ENCODE measurements around the gene SLX1B.
A peak's percentile ranks its signal among the peaks of the same experiment; 100 is the strongest.
"Not testable (repeated sequence)": the region's sequence is repeated elsewhere in the genome, so short reads cannot be mapped to it uniquely, and the experiment has no call there.

SLX1B gene

DNA sequence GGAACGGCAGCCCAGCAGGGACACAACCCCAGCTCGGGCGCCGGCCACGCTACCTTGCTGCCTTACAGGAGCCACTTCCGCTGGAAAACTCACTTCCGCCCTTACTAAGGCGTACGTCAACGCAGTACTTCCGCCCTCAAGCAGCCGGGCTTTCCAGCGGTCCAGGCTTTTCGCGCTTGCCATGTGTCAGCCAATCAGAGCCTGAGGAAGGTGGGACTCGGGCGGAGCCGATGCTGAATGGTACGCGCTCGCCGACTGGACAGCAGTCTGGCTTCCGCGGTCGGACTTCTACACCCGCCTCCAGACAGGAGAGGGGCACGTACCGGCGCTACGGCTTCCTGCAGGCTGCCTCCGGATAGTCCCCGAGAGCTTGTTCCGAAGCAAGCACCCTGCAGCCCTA, at the start of gene SLX1B, which contains the start of gene BOLA2:
Gene SLX1B, plus strand, starts transcription at position 265 of the 400 bp plus-strand sequence.
Gene BOLA2, minus strand, starts transcription at position 83 of the 400 bp plus-strand sequence. CDS start 98 bp downstream, outside the sequence.
- in situ Hi-C loops (cut with HindIII; ENCODE audit: low pct_ligation_motif_present, low sequenced_read_pairs); H3K36me3 ChIP-seq (replicated peaks); H3K27me3 ChIP-seq (replicated peaks); H3K27ac ChIP-seq; DNase-seq; H3K4me3 ChIP-seq (ENCODE audit: low read depth, low read length): not testable (repeated sequence)

DNA sequence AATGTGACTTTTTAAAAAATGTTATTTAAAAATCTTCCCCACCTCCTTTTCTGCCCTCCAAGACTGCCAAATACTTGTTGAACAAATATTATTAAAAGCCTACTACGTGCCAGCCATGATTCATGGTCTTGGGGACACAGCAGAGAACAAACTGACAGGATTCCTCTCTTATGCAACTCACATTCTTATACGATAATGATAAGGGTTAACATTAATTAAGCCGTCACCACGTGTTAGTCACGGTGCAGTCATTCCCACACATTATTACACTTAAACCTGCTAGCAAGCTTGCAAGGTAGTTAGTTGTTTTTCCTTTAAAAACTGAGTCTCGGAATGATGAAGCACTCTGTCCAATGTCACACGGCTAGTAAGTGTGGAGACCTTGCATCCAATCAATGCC, 49.1 kb upstream of the SLX1B start:
- H3K27ac ChIP-seq; H3K27me3 ChIP-seq (replicated peaks); H3K4me3 ChIP-seq (ENCODE audit: low read depth, low read length); H3K36me3 ChIP-seq (replicated peaks); in situ Hi-C loops (cut with HindIII; ENCODE audit: low pct_ligation_motif_present, low sequenced_read_pairs): not testable (repeated sequence)
- DNase-seq: peak; percentile 4

DNA sequence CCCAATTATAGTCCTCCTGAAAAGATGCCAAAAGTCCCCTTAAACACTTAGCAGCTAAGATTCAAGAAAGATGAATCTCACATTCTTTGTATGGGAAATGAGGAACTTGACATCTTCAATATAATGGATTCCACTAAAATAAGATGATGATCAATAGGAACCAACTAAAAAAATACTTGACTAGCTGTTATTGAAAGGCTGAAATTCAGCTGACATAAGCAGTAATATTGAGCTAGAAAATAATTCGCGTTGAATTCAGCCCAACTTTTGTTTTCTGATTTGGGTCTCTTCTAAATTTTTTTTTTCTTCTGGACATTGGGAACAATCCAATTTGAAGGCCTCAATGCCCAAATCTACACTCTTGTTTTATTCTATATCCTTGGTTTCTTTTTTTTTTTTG, 30.7 kb upstream of the SLX1B start:
- H3K36me3 ChIP-seq (replicated peaks); H3K4me3 ChIP-seq (ENCODE audit: low read depth, low read length); in situ Hi-C loops (cut with HindIII; ENCODE audit: low pct_ligation_motif_present, low sequenced_read_pairs); H3K27ac ChIP-seq; H3K27me3 ChIP-seq (replicated peaks); DNase-seq: not testable (repeated sequence)

DNA sequence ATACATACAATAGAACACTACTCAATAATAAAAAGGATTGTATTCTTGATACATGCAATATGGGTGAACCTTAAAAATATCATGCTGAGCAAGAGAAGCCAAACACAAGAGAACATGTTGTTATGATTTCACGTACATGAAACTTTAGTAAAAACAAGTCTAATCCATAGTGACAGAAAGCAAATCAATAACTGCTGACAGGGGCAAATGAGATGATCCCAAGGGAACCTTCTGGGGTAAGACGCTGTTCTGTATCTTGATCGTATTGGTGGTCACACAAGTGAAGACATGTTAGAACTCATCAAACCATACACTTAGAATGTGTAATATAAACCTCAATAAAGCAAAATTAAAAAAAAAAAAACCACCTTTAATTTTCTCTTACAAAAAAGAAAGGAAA, 28.9 kb upstream of the SLX1B start:
- H3K4me3 ChIP-seq (ENCODE audit: low read depth, low read length); H3K36me3 ChIP-seq (replicated peaks); H3K27me3 ChIP-seq (replicated peaks); DNase-seq; in situ Hi-C loops (cut with HindIII; ENCODE audit: low pct_ligation_motif_present, low sequenced_read_pairs); H3K27ac ChIP-seq: not testable (repeated sequence)

DNA sequence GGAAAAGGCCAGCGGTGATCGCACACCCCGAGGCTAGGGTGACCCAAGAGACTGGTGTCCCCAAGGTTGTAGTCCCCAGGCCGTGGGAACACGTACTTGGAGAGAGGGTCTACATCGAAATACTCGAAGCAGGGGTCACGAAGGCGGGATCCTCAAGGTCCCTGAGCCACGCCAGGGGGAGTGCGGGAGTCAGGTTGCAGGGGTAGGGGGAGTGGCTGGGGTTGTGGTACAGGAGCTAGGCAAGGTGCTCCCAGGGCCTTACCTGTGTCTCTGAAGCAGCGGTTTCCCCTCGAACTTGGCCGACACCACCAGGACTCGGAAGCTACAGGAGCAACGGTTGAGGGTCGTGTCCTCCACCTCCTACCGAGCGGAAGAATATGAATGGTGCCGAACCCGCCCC, 579 bp upstream of the SLX1B start:
- DNase-seq; H3K36me3 ChIP-seq (replicated peaks); H3K4me3 ChIP-seq (ENCODE audit: low read depth, low read length); H3K27ac ChIP-seq; in situ Hi-C loops (cut with HindIII; ENCODE audit: low pct_ligation_motif_present, low sequenced_read_pairs); H3K27me3 ChIP-seq (replicated peaks): not testable (repeated sequence)

DNA sequence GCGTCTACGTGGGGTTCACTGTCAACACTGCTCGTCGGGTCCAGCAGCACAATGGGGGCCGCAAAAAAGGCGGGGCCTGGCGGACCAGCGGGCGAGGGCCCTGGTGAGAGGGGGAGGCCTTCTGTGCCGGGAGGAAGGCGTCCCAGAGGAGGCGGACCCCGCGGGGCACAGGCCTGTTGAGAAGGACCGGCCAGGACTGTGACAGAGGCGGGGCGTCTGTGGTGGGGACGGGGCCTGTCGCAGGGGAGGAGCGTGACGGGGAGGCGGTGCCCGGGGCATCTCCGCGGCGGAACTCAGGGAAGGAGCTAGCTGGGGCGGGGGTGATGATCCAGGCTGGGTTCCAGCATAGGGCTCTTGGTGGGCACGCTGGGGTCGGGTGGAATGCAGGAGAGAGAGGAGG, 495 bp downstream of the SLX1B start:
- DNase-seq; in situ Hi-C loops (cut with HindIII; ENCODE audit: low pct_ligation_motif_present, low sequenced_read_pairs); H3K27me3 ChIP-seq (replicated peaks); H3K27ac ChIP-seq; H3K4me3 ChIP-seq (ENCODE audit: low read depth, low read length); H3K36me3 ChIP-seq (replicated peaks): not testable (repeated sequence)

DNA sequence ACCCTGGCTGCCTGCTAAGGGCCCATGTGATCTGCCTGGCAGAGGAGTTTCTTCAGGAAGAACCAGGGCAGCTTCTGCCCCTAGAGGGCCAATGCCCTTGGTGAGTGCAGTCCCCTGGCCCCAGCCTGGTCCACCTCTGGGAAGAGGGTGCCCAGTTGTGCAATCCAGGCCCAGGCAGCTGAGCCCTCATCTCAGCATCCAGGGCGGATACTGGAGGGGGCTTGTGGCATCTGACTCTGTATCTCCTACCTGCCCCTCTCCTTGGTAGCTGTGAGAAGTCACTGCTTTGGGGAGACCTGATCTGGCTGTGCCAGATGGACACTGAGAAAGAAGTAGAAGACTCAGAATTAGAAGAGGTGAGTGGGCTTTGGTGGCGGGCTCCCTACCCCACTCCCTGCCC, 3.3 kb downstream of the SLX1B start:
- H3K36me3 ChIP-seq (replicated peaks); in situ Hi-C loops (cut with HindIII; ENCODE audit: low pct_ligation_motif_present, low sequenced_read_pairs); H3K27ac ChIP-seq; H3K27me3 ChIP-seq (replicated peaks); H3K4me3 ChIP-seq (ENCODE audit: low read depth, low read length); DNase-seq: not testable (repeated sequence)

DNA sequence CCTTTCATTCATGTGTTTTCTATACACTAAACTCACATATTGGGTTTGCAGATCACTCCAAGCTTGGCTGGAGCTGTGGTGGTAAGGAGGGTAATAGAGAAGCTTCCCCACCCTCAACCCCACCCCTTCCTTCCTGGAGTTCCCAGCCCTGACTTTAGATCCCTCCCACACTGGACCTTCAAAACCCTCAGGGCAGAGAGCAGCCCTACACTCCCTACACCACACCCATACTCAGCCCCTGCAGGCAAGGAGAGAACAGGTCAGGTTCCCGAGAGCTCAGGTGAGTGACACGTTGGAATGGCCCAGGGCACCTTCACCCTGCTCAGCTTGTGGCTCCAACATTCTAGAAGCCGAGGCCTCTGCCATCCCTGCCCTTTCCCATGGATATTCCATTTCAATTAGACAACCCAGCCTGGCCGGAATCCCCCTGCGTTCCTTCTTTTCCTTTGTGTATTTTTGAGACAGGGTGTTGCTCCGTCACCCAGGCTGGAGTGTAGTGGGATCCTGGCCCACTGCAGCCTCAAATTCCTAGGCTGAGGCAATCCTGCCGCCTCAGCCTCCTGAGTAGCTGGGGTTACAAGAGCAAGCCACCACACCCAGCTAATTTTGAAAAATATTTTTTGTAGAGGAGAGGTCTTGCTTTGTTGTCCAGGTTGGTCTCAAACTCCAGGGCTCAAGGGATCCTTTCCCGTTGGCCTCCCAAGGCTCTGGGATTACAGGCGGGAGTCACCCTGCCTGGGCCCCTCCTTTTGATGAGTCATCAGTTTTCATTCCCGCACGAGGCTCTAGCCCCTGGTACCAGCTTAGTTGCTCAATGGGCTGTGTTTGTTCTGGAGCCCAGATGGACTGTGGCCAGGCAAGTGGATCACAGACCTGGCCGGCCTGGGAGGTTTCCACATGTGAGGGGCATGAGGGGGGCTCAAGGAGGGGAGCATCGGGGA, 5.6 kb downstream of the SLX1B start, which contains the start of gene SULT1A4:
Gene SULT1A4, plus strand, starts transcription at position 208 of the 941 bp plus-strand sequence. CDS start 1,473 bp downstream, outside the sequence.
- DNase-seq; H3K27me3 ChIP-seq (replicated peaks); H3K4me3 ChIP-seq (ENCODE audit: low read depth, low read length); H3K27ac ChIP-seq; in situ Hi-C loops (cut with HindIII; ENCODE audit: low pct_ligation_motif_present, low sequenced_read_pairs); H3K36me3 ChIP-seq (replicated peaks): not testable (repeated sequence)

DNA sequence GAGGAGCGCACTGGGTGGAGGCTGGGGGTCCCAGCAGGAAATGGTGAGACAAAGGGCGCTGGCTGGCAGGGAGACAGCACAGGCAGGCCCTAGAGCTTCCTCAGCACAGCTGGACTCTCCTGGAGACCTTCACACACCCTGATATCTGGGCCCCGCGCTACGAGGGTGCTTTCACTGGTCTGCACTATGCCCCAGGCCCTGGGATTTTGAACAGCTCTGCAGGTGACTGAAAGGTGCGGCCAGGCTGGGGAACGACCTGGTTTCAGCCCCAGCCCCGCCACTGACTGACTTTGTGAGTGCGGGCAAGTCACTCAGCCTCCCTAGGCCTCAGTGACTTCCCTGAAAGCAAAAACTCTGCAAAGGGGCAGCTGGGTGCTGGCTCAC, 6.3 kb downstream of the SLX1B start:
- H3K4me3 ChIP-seq (ENCODE audit: low read depth, low read length); DNase-seq; H3K27me3 ChIP-seq (replicated peaks); H3K36me3 ChIP-seq (replicated peaks); in situ Hi-C loops (cut with HindIII; ENCODE audit: low pct_ligation_motif_present, low sequenced_read_pairs); H3K27ac ChIP-seq: not testable (repeated sequence)

DNA sequence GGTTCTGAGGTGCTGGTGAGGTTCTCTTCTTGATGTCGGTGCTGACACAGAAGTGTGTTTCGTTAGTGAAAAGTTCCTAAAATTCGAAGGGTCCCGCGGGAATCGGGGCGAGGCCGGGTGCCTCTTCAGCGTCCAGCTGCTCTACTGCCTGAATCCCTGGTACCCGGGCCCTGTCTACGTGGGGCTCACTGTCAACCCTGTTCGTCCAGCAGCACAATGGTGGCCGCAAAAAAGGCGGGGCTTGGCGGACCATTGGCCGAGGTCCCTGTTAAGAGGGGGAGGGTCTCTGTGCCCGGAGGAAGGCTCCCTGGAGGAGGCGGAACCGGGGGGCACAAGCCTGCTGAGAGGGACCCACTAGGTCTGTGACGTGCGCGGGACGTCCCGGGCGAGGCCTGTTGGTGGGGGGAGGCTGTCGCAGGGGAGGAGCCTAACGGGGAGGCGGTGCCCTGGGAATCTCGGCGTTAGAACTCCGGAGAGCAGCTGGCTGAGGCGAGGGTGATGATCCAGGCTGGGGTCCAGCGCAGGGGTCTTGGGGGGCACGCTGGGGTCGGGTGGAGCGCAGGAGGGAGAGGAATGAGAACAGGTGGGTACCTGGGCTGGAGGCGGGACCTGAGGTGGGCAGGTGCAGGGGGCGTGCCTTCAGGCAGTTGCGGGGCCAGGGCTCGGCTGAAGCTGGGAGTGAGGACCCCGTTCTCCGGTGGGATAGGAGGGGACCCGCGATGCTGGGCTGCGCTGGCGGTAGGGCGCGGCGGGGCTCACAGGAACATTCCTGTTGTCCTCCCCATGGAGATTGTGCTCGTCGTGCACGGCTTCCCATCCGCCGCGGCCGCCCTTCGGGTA, 11.9 kb downstream of the SLX1B start:
- in situ Hi-C loops (cut with HindIII; ENCODE audit: low pct_ligation_motif_present, low sequenced_read_pairs); DNase-seq; H3K36me3 ChIP-seq (replicated peaks); H3K4me3 ChIP-seq (ENCODE audit: low read depth, low read length); H3K27ac ChIP-seq; H3K27me3 ChIP-seq (replicated peaks): not testable (repeated sequence)

DNA sequence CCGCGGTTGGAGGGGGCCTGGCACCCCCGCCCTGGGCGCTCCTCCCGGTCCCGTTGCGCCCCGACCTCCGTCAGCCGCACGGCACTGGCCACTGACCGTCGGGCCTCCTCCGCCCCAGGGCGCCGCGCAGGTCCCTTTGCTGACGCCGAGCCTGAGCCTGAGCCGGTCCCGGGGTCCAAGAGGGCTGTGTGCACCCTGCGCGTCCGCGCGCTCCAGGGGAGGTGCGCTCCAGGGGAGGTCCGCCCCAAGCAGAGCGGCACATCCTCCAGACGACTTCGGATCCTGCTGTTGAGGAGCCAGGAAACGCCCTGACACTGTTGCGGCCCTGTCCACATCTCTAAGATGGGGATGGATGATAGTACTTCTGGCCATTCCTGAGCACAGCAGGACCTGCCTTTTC, 12.6 kb downstream of the SLX1B start:
- in situ Hi-C loops (cut with HindIII; ENCODE audit: low pct_ligation_motif_present, low sequenced_read_pairs); H3K4me3 ChIP-seq (ENCODE audit: low read depth, low read length); H3K27ac ChIP-seq; H3K27me3 ChIP-seq (replicated peaks); H3K36me3 ChIP-seq (replicated peaks); DNase-seq: not testable (repeated sequence)

DNA sequence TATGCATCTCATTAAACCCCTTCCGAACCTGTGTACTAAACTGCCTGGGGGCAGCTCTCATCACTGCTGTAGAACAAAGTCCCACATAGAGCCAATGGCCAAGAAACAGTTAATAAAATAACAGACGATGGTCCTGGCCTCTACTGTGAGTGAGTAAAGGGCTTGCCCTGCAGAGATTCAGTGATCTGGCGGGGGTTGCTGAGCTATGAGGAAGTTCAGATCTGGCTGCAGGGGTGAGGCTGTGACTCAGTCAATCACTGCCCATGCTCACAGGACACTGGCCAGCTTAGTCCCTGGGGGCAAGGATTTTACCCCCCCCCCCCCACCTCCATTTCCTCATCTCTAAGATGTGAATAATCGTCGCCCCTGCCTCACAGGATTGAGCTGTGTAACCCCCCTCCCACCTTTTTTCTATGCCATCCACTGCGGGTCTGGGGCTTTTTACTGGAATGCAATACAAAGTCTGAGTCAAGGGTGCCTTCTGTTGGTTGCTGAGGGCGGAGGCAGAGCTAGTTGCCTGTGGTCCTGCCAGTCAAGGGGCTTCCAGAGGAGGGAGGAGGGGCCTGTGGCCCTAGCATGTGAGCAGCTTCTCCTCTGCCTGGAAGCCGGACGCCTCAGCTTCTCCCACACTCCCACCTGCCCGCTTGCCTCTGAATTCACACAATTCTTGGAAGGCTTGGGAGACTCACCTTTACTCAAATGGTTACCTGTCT, 13.5 kb downstream of the SLX1B start:
- in situ Hi-C loops (cut with HindIII; ENCODE audit: low pct_ligation_motif_present, low sequenced_read_pairs); H3K4me3 ChIP-seq (ENCODE audit: low read depth, low read length); H3K27me3 ChIP-seq (replicated peaks); H3K27ac ChIP-seq; DNase-seq; H3K36me3 ChIP-seq (replicated peaks): not testable (repeated sequence)

DNA sequence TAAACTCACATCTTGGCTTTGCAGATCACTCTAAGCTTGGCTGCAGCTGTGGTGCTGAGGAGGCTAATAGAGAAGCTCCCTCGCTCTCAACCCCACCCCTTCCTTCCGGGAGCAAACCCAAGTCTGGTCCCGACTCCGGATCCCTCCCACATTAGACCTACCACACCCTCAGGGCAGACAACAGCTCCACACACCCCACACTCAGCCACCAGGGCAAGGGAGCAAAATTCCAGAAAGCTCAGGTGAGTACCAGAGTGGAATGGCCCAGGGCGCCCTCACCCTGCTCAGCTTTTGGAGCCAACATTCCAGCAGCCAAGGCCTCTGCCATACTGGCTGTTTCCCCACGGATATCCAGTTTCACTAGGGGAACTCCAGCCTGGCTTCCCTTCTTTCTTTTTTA, 15.3 kb downstream of the SLX1B start:
- H3K27ac ChIP-seq; H3K36me3 ChIP-seq (replicated peaks); in situ Hi-C loops (cut with HindIII; ENCODE audit: low pct_ligation_motif_present, low sequenced_read_pairs); H3K4me3 ChIP-seq (ENCODE audit: low read depth, low read length); H3K27me3 ChIP-seq (replicated peaks): not testable (repeated sequence)
- DNase-seq: peak; percentile 29

DNA sequence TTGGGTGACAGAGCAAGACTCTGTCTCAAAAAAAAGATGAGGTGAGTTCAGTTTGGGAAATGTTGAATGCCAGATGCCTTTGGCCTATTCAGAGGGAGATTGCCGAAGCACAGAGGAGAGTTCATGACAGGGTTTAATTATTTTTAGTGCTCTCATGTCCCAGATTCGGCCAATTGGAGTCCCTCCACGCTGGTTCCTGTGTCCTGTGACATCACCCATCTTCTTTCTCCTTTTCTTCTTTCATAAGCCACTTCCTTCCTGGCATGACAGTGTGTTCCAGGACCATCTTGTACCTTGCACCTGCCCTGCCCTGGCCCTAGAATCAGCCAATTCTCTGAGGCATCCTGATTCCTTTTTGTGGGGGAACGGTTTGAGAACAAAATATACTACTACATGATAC, 17.7 kb downstream of the SLX1B start:
- DNase-seq; in situ Hi-C loops (cut with HindIII; ENCODE audit: low pct_ligation_motif_present, low sequenced_read_pairs); H3K27me3 ChIP-seq (replicated peaks); H3K4me3 ChIP-seq (ENCODE audit: low read depth, low read length); H3K36me3 ChIP-seq (replicated peaks); H3K27ac ChIP-seq: not testable (repeated sequence)

Measured in brain microvascular endothelial cell (primary cell).